GM23338 (cell line): ENCODE results near the gene ZNF280C. TPM values are rescaled to one million over a fixed set of nuclear protein-coding genes. Genes with fewer than 3 reads are reported as not detected.
A peak's percentile ranks its signal among the peaks of the same experiment; 100 is the strongest.

Experiments
- ATAC-seq: fragments of 200-7000 bp; cut with Tn5 transposase; 3 replicates; pipeline ENCODE4 v1.9.1; 2020
- DNase-seq: peaks from one replicate; pipeline ENCODE4 v3.0.0-alpha.2; 2015; ENCODE audit warnings: low spot score
- H2AFZ ChIP-seq: fragments of 200-600 bp; sonication (generic); 2 replicates; pipeline ENCODE4 v1.8.0; 2016; ENCODE audit warnings: antibody characterized with exemption, mild to moderate bottlenecking, moderate library complexity
- H3F3A ChIP-seq: fragments of 200-600 bp; sonication (generic); replicated peaks from 2 replicates; pipeline ENCODE4 v1.8.0; 2017; ENCODE audit warnings: antibody characterized with exemption, mixed run types, low read depth
- H3K27ac ChIP-seq: fragments of 200-600 bp; sonication (generic); 2 replicates; pipeline ENCODE4 v1.6.1; 2016; ENCODE audit warnings: low read depth
- H3K27me3 ChIP-seq: fragments of 200-600 bp; sonication (generic); 2 replicates; pipeline ENCODE4 v1.8.0; 2016; ENCODE audit warnings: mild to moderate bottlenecking, mixed run types, moderate library complexity; ENCODE audit not compliant: insufficient read depth
- H3K36me3 ChIP-seq: fragments of 200-600 bp; sonication (generic); 2 replicates; pipeline ENCODE4 v1.8.0; 2016; ENCODE audit warnings: mild to moderate bottlenecking; ENCODE audit not compliant: insufficient read depth
- H3K4me1 ChIP-seq: fragments of 200-600 bp; sonication (generic); 2 replicates; pipeline ENCODE4 v1.8.0; 2016; ENCODE audit warnings: mild to moderate bottlenecking, moderate library complexity; ENCODE audit not compliant: insufficient read depth
- H3K4me2 ChIP-seq: fragments of 200-600 bp; sonication (generic); 2 replicates; pipeline ENCODE4 v1.7.1; 2017; ENCODE audit warnings: mixed run types
- H3K4me3 ChIP-seq: fragments of 200-600 bp; sonication (generic); 2 replicates; pipeline ENCODE4 v1.6.1; 2016; ENCODE audit warnings: mixed run types
- H3K79me2 ChIP-seq: fragments of 200-600 bp; sonication (generic); replicated peaks from 2 replicates; pipeline ENCODE4 v1.8.0; 2017; ENCODE audit warnings: mild to moderate bottlenecking; ENCODE audit not compliant: insufficient read depth
- H3K9me2 ChIP-seq: fragments of 200-600 bp; sonication (generic); 2 replicates; pipeline ENCODE4 v1.8.0; 2017; ENCODE audit not compliant: insufficient read depth
- H4K20me1 ChIP-seq: fragments of 200-600 bp; sonication (generic); replicated peaks from 2 replicates; pipeline ENCODE4 v1.8.0; 2017; ENCODE audit warnings: mild to moderate bottlenecking; ENCODE audit not compliant: insufficient read depth
- H3K27ac Mint-ChIP-seq: 2 replicates; pipeline ENCODE4 v1.8.0; 2020; ENCODE audit warnings: inconsistent platforms, mild to moderate bottlenecking, moderate library complexity, mixed read lengths
- H3K27me3 Mint-ChIP-seq: 3 replicates; pipeline ENCODE4 v1.8.0; 2022; ENCODE audit warnings: low read depth, mild to moderate bottlenecking, moderate library complexity, mixed read lengths, inconsistent platforms; ENCODE audit not compliant: insufficient read depth, poor library complexity
- H3K36me3 Mint-ChIP-seq: 3 replicates; pipeline ENCODE4 v1.8.0; 2021; ENCODE audit warnings: low read depth, mild to moderate bottlenecking, inconsistent platforms, moderate library complexity, mixed read lengths
- H3K4me1 Mint-ChIP-seq: 3 replicates; pipeline ENCODE4 v1.8.0; 2020; ENCODE audit warnings: mild to moderate bottlenecking, inconsistent platforms, mixed read lengths
- H3K4me3 Mint-ChIP-seq: 3 replicates; pipeline ENCODE4 v1.8.0; 2021; ENCODE audit warnings: moderate library complexity, mild to moderate bottlenecking, inconsistent platforms, mixed read lengths
- H3K9me3 Mint-ChIP-seq: 3 replicates; pipeline ENCODE4 v1.8.0; 2020; ENCODE audit warnings: moderate library complexity, mild to moderate bottlenecking, inconsistent platforms, mixed read lengths
- CREB1 ChIP-seq: fragments of 250-450 bp; sonication (Bioruptor Pico); IDR thresholded peaks from 2 replicates; pipeline ENCODE4 v1.5.0; 2020; ENCODE audit warnings: low read depth, mild to moderate bottlenecking, moderate library complexity
- CTCF ChIP-seq, 2 experiments: fragments of 200-600 bp in 1 of 2; sonication (generic) in 1 of 2; conservative IDR thresholded peaks; 2 replicates each; pipeline versions ENCODE4 v1.5.1 to v1.6.1; 2016 to 2017; ENCODE audit warnings: antibody characterized with exemption in 2 of 2, low read depth in 2 of 2, mild to moderate bottlenecking in 2 of 2, moderate library complexity in 1 of 2
- EZH2 ChIP-seq: fragments of 200-600 bp; sonication (generic); IDR thresholded peaks from one replicate; pipeline ENCODE4 v1.8.0; 2017; ENCODE audit warnings: antibody characterized with exemption, mild to moderate bottlenecking, low read depth; ENCODE audit not compliant: unreplicated experiment
- EZH2phosphoT487 ChIP-seq: fragments of 200-600 bp; sonication (generic); IDR thresholded peaks from one replicate; pipeline ENCODE4 v1.8.1; 2018; ENCODE audit warnings: antibody characterized with exemption; ENCODE audit not compliant: unreplicated experiment
- JUNB ChIP-seq: IDR thresholded peaks from one replicate; pipeline ENCODE4 v1.6.1; 2016; ENCODE audit warnings: antibody characterized with exemption; ENCODE audit not compliant: unreplicated experiment
- NANOG ChIP-seq: IDR thresholded peaks from 2 replicates; pipeline ENCODE4 v1.6.1; 2016; ENCODE audit warnings: antibody characterized with exemption, borderline replicate concordance
- POLR2AphosphoS5 ChIP-seq: IDR thresholded peaks from 2 replicates; pipeline ENCODE4 v1.6.1; 2016; ENCODE audit warnings: antibody characterized with exemption, low read depth
- STAT1 ChIP-seq: IDR thresholded peaks from one replicate; pipeline ENCODE4 v1.6.1; 2016; ENCODE audit warnings: antibody characterized with exemption; ENCODE audit not compliant: unreplicated experiment
- ZNF114 ChIP-seq: fragments of 250-450 bp; sonication (Bioruptor Pico); IDR thresholded peaks from 2 replicates; pipeline ENCODE4 v1.5.0; 2020; ENCODE audit warnings: mild to moderate bottlenecking, moderate library complexity
- ZNF331 ChIP-seq: fragments of 250-450 bp; sonication (Bioruptor Pico); IDR thresholded peaks from 2 replicates; pipeline ENCODE4 v1.5.0; 2020; ENCODE audit warnings: low read depth, mild to moderate bottlenecking, moderate library complexity
- polyA plus RNA-seq: library from polyadenylated mRNA; unstranded; fragments of >200 nt; fragmentation: Nextera tagmentation; extraction: Ambion mirVana; gene quantifications from 2 replicates; pipeline ENCODE4 v1.2.1, GENCODE V29; 2016
- total RNA-seq: library from RNA; depleted of rRNA; stranded (reverse); fragments of >200 nt; shearing (Covaris generic); gene quantifications from 2 replicates; pipeline ENCODE4 v1.2.3, GENCODE V29; 2014
- TF ChIP-seq, protein P1 (sequence below): IDR thresholded peaks from one replicate; pipeline ENCODE4 v1.6.1; 2018; ENCODE audit warnings: antibody characterized with exemption; ENCODE audit not compliant: unreplicated experiment
- TF ChIP-seq, protein P2 (sequence below): fragments of 250-450 bp; sonication (Bioruptor Pico); IDR thresholded peaks from 2 replicates; pipeline ENCODE4 v1.5.0; 2020; ENCODE audit warnings: mild to moderate bottlenecking, moderate library complexity
- TF ChIP-seq, protein P3 (sequence below): IDR thresholded peaks from 2 replicates; pipeline ENCODE4 v1.6.1; 2016; ENCODE audit warnings: antibody characterized with exemption

Gene ZNF280C
- total and polyA plus RNA-seq, 2 experiments from 2014 or later, result 7.9 to 14.4 TPM

DNA sequence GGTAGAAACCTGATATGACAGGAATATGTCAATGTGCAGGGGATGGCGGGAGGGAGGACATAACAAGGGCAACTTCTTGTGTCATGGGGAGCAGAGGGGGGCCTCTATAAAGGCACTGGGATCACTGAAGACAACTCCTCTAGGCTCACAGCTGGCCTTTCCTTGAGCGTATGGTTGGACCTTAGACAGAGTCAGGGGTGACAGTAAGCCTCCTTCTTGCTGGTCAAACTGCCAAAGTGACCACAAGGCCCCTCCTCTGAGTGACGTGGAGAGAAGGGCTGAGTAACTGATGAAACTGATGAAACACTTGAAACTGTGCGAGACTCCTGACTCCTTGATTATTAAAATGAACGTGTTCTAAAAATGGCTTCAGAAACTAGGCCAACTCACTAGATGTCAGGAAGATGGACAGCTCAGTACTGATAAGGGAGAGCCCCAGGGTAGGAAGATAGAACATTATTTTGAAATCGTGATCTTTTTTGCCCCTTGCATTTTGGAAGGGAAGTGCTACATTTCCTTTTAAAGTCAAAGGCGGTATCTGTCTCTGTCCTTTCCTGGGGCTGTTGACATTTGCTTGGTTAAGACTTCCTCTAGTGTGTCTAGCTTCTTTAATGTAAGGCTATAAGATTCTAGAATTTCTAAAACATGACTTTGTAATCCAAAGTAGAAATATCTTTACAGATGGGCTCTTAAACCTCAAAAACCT lies 95.4 kb downstream of the ZNF280C start:
- no peaks in the 10 kb centered on the region for H3K79me2 ChIP-seq
- H3K9me2 ChIP-seq, result no peaks in the 10 kb centered on the region
- H3K36me3 ChIP-seq, result no peaks in the 10 kb centered on the region
- H2AFZ ChIP-seq, result no peak overlapping the region
- Mint-ChIP-seq H3K27ac (no peak overlapping the region), H3K36me3 (no peaks in the 10 kb centered on the region), H3K4me3 (peak overlapping the region; percentile 87; the same call in 2 of the 3 replicates), H3K27me3 (peaks cover 18% of the 10 kb centered on the region), H3K4me1 (peaks cover 9% of the 10 kb centered on the region; the same call in 2 of the 3 replicates), H3K9me3 (no peaks in the 10 kb centered on the region; the same call in 2 of the 3 replicates)
- no peak overlapping the region for H3K27ac ChIP-seq
- H3K4me1 ChIP-seq, result peaks cover 5% of the 10 kb centered on the region; the same call in 1 of the 2 replicates
- H3K4me2 ChIP-seq, result peak overlapping the region; percentile 84
- no peak for TF ChIP-seq ZNF114 (CRISPR knock-in tag)
- TF ChIP-seq CTCF (conservative IDR thresholded peaks at IDR 0.05; ENCODE audit: low read depth in 2 of 2), result no peak
- TF ChIP-seq, protein P1, sequence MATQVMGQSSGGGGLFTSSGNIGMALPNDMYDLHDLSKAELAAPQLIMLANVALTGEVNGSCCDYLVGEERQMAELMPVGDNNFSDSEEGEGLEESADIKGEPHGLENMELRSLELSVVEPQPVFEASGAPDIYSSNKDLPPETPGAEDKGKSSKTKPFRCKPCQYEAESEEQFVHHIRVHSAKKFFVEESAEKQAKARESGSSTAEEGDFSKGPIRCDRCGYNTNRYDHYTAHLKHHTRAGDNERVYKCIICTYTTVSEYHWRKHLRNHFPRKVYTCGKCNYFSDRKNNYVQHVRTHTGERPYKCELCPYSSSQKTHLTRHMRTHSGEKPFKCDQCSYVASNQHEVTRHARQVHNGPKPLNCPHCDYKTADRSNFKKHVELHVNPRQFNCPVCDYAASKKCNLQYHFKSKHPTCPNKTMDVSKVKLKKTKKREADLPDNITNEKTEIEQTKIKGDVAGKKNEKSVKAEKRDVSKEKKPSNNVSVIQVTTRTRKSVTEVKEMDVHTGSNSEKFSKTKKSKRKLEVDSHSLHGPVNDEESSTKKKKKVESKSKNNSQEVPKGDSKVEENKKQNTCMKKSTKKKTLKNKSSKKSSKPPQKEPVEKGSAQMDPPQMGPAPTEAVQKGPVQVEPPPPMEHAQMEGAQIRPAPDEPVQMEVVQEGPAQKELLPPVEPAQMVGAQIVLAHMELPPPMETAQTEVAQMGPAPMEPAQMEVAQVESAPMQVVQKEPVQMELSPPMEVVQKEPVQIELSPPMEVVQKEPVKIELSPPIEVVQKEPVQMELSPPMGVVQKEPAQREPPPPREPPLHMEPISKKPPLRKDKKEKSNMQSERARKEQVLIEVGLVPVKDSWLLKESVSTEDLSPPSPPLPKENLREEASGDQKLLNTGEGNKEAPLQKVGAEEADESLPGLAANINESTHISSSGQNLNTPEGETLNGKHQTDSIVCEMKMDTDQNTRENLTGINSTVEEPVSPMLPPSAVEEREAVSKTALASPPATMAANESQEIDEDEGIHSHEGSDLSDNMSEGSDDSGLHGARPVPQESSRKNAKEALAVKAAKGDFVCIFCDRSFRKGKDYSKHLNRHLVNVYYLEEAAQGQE, result no peak
- TF ChIP-seq, protein P2, sequence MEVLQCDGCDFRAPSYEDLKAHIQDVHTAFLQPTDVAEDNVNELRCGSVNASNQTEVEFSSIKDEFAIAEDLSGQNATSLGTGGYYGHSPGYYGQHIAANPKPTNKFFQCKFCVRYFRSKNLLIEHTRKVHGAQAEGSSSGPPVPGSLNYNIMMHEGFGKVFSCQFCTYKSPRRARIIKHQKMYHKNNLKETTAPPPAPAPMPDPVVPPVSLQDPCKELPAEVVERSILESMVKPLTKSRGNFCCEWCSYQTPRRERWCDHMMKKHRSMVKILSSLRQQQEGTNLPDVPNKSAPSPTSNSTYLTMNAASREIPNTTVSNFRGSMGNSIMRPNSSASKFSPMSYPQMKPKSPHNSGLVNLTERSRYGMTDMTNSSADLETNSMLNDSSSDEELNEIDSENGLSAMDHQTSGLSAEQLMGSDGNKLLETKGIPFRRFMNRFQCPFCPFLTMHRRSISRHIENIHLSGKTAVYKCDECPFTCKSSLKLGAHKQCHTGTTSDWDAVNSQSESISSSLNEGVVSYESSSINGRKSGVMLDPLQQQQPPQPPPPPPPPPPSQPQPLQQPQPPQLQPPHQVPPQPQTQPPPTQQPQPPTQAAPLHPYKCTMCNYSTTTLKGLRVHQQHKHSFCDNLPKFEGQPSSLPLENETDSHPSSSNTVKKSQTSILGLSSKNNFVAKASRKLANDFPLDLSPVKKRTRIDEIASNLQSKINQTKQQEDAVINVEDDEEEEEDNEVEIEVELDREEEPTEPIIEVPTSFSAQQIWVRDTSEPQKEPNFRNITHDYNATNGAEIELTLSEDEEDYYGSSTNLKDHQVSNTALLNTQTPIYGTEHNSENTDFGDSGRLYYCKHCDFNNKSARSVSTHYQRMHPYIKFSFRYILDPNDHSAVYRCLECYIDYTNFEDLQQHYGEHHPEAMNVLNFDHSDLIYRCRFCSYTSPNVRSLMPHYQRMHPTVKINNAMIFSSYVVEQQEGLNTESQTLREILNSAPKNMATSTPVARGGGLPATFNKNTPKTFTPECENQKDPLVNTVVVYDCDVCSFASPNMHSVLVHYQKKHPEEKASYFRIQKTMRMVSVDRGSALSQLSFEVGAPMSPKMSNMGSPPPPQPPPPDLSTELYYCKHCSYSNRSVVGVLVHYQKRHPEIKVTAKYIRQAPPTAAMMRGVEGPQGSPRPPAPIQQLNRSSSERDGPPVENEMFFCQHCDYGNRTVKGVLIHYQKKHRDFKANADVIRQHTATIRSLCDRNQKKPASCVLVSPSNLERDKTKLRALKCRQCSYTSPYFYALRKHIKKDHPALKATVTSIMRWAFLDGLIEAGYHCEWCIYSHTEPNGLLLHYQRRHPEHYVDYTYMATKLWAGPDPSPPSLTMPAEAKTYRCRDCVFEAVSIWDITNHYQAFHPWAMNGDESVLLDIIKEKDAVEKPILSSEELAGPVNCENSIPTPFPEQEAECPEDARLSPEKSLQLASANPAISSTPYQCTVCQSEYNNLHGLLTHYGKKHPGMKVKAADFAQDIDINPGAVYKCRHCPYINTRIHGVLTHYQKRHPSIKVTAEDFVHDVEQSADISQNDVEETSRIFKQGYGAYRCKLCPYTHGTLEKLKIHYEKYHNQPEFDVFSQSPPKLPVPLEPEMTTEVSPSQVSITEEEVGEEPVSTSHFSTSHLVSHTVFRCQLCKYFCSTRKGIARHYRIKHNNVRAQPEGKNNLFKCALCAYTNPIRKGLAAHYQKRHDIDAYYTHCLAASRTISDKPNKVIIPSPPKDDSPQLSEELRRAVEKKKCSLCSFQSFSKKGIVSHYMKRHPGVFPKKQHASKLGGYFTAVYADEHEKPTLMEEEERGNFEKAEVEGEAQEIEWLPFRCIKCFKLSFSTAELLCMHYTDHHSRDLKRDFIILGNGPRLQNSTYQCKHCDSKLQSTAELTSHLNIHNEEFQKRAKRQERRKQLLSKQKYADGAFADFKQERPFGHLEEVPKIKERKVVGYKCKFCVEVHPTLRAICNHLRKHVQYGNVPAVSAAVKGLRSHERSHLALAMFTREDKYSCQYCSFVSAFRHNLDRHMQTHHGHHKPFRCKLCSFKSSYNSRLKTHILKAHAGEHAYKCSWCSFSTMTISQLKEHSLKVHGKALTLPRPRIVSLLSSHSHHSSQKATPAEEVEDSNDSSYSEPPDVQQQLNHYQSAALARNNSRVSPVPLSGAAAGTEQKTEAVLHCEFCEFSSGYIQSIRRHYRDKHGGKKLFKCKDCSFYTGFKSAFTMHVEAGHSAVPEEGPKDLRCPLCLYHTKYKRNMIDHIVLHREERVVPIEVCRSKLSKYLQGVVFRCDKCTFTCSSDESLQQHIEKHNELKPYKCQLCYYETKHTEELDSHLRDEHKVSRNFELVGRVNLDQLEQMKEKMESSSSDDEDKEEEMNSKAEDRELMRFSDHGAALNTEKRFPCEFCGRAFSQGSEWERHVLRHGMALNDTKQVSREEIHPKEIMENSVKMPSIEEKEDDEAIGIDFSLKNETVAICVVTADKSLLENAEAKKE (CRISPR knock-in tag), result no peak
- no peak for TF ChIP-seq EZH2
- no peak for TF ChIP-seq JUNB
- no peak for TF ChIP-seq NANOG
- no peak for TF ChIP-seq CREB1 (CRISPR knock-in tag)
- no peak for TF ChIP-seq STAT1
- no peak for TF ChIP-seq POLR2AphosphoS5
- no peak for TF ChIP-seq EZH2phosphoT487
- no peak for TF ChIP-seq ZNF331
- TF ChIP-seq, protein P3, sequence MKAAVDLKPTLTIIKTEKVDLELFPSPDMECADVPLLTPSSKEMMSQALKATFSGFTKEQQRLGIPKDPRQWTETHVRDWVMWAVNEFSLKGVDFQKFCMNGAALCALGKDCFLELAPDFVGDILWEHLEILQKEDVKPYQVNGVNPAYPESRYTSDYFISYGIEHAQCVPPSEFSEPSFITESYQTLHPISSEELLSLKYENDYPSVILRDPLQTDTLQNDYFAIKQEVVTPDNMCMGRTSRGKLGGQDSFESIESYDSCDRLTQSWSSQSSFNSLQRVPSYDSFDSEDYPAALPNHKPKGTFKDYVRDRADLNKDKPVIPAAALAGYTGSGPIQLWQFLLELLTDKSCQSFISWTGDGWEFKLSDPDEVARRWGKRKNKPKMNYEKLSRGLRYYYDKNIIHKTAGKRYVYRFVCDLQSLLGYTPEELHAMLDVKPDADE, result no peak
- H4K20me1 ChIP-seq, result no peaks in the 10 kb centered on the region
- no peaks in the 10 kb centered on the region for H3F3A ChIP-seq
- DNase-seq, result no peak
- no peak for ATAC-seq
- no peak overlapping the region for H3K4me3 ChIP-seq
- H3K27me3 ChIP-seq, result peaks cover 13% of the 10 kb centered on the region; the same call in 1 of the 2 replicates
